HepG2 (cell line): ENCODE data around the gene RAPGEF2. TPM values are rescaled to one million over a fixed set of nuclear protein-coding genes. Genes with fewer than 3 reads are reported as not detected.
"Not testable (repeated sequence)": the region's sequence is repeated elsewhere in the genome, so short reads cannot be mapped to it uniquely, and the experiment has no call there.

Source experiments
- ATAC-seq: fragments of 200-7000 bp; cut with Tn5 transposase; 3 replicates; pipeline ENCODE4 v1.9.1; 2020; ENCODE audit warnings: mild to moderate bottlenecking, moderate library complexity
- BruUV-seq: library from RNA; stranded (reverse); fragments of 400-500 nt; replicated peaks from 2 replicates; lab custom pipeline; 2021; lab: Mats Ljungman, UMichigan
- CTCF ChIA-PET: fragments of 300-600 bp; formaldehyde crosslinking; extraction: SDS; loops from one replicate; lab custom pipeline; 2021; ENCODE audit warnings: low total read pairs, inconsistent platforms, low intra/inter-chr PET ratio; lab: Yijun Ruan, JAX
- POLR2A ChIA-PET: fragments of 350-600 bp; sonication (Branson Sonifier 250); formaldehyde crosslinking; loops from one replicate; lab custom pipeline; 2020; ENCODE audit warnings: antibody characterized with exemption, inconsistent platforms; lab: Yijun Ruan, JAX
- DNase-seq: peaks from one replicate; pipeline ENCODE4 v3.0.0-alpha.2; 2015; ENCODE audit warnings: low spot score
- FAIRE-seq: peaks from 3 replicates; lab custom pipeline; 2011; peaks lifted over from hg19 to GRCh38; lab: Jason Lieb, UNC
- H2AFZ ChIP-seq: one replicate; pipeline ENCODE4 v1.6.1; 2011; ENCODE audit warnings: low read length, inconsistent platforms
- H3K27ac ChIP-seq: fragments of 300-600 bp; 3 replicates; pipeline ENCODE4 v1.8.0; 2011; ENCODE audit warnings: mixed run types, mild to moderate bottlenecking, mixed read lengths, low read length, inconsistent platforms; ENCODE audit not compliant: insufficient read depth; ENCODE audit errors: extremely low read length
- H3K27me3 ChIP-seq, 2 experiments: fragments of 200-600 bp in 1 of 2; 2 replicates in 1 of 2; 3 replicates in 1 of 2; pipeline versions ENCODE4 v1.6.0 to v1.8.0; 2011; ENCODE audit warnings: low read length in 2 of 2, mild to moderate bottlenecking in 2 of 2, moderate library complexity in 2 of 2, inconsistent platforms in 1 of 2; ENCODE audit not compliant: insufficient read depth in 2 of 2, control insufficient read depth in 1 of 2
- H3K36me3 ChIP-seq, 2 experiments: fragments of 200-600 bp in 1 of 2; replicated peaks in 1 of 2; 2 replicates in 1 of 2; 3 replicates in 1 of 2; pipeline versions ENCODE4 v1.5.1 to v1.8.0; 2011; ENCODE audit warnings: low read length in 2 of 2, inconsistent platforms in 1 of 2; ENCODE audit not compliant: insufficient read depth in 2 of 2, control insufficient read depth in 1 of 2
- H3K4me1 ChIP-seq: 2 replicates; pipeline ENCODE4 v1.5.1; 2012; ENCODE audit warnings: low read length, inconsistent platforms; ENCODE audit not compliant: insufficient read depth
- H3K4me2 ChIP-seq: 2 replicates; pipeline ENCODE4 v1.6.0; 2011; ENCODE audit warnings: low read depth, low read length, inconsistent platforms
- H3K4me3 ChIP-seq, 3 experiments: fragments of 200-600 bp in 1 of 3; sonication (generic), shearing (Covaris generic) in 1 of 3; replicated peaks in 1 of 3; 2 replicates each; pipeline ENCODE4 v1.5.1; 2011 to 2016; ENCODE audit warnings: low read length in 3 of 3, inconsistent platforms in 2 of 3, low read depth in 2 of 3, mild to moderate bottlenecking in 2 of 3, control low read depth in 1 of 3, mixed read lengths in 1 of 3; ENCODE audit not compliant: insufficient read depth in 1 of 3
- H3K79me2 ChIP-seq: one replicate; pipeline ENCODE4 v1.6.1; 2011; ENCODE audit warnings: low read length, inconsistent platforms; ENCODE audit not compliant: insufficient read depth
- H3K9ac ChIP-seq: 2 replicates; pipeline ENCODE4 v1.6.0; 2011; ENCODE audit warnings: mild to moderate bottlenecking, low read depth, low read length, inconsistent platforms; ENCODE audit not compliant: insufficient read depth
- H3K9me3 ChIP-seq: 2 replicates; pipeline ENCODE4 v1.5.1; 2012; ENCODE audit warnings: mild to moderate bottlenecking, low read length
- H4K20me1 ChIP-seq: 2 replicates; pipeline ENCODE4 v1.6.0; 2011; ENCODE audit warnings: inconsistent platforms, mild to moderate bottlenecking, low read length, moderate library complexity; ENCODE audit not compliant: insufficient read depth
- FOXA3 ChIP-seq: IDR thresholded peaks from 2 replicates; pipeline ENCODE4 v1.6.1; 2016; ENCODE audit warnings: missing genetic modification reagents, missing compliant biosample characterization
- MBD4 ChIP-seq: IDR thresholded peaks from 2 replicates; pipeline ENCODE4 v1.6.1; 2012; ENCODE audit warnings: low read length, inconsistent platforms, borderline replicate concordance
- POLR2A ChIP-seq, 2 experiments: IDR thresholded peaks; 2 replicates each; pipeline ENCODE4 v1.6.1; 2011; ENCODE audit warnings: low read depth in 2 of 2, low read length in 2 of 2, mild to moderate bottlenecking in 1 of 2, moderate library complexity in 1 of 2; ENCODE audit not compliant: insufficient read depth in 1 of 2
- SNAPC2 ChIP-seq: sonication (generic); formaldehyde crosslinking; IDR thresholded peaks from 2 replicates; pipeline ENCODE4 v1.8.1; 2022; ENCODE audit warnings: mild to moderate bottlenecking, missing genetic modification reagents
- ZNF264 ChIP-seq: sonication (generic); formaldehyde crosslinking; IDR thresholded peaks from 2 replicates; pipeline ENCODE4 v1.4.0; 2020; ENCODE audit warnings: missing genetic modification reagents
- ZNF614 ChIP-seq: IDR thresholded peaks from 2 replicates; pipeline ENCODE4 v1.6.1; 2018; ENCODE audit warnings: missing biosample characterization, missing genetic modification reagents, inconsistent platforms, borderline replicate concordance
- WGBS: methylation state at CpG from one replicate; pipeline ENCODE4 v1.1.6; 2017; ENCODE audit warnings: low lambda C conversion rate; 5-methylcytosine and 5-hydroxymethylcytosine counted together
- in situ Hi-C: cut with HindIII; loops from 2 replicates; pipeline ENCODE4 v1.10.0; 2017; ENCODE audit warnings: low pct_unique_long_range_greater_than_20kb; ENCODE audit not compliant: extremely low pct_ligation_motif_present
- intact Hi-C: fragments of 100-400 bp; cut with micrococcal nuclease; formaldehyde crosslinking; loops from one replicate; pipeline ENCODE4 v1.10.0; 2022; ENCODE audit not compliant: unreplicated experiment
- polyA plus RNA-seq, 8 experiments: library from polyadenylated mRNA; depleted of rRNA in 3 of 8; stranded (reverse) in 7 of 8; unstranded in 1 of 8; fragments of >200 nt; fragmentation: Illumina TruSeq in 4 of 8; extraction: Trizol in 4 of 8; gene quantifications; 2 replicates each; pipeline versions ENCODE4 v1.2.1 to v1.2.3, GENCODE V29; 2011 to 2016; ENCODE audit warnings: low read depth in 4 of 8, missing spikeins in 1 of 8, mixed read lengths in 1 of 8; ENCODE audit not compliant: insufficient read depth in 1 of 8
- total RNA-seq, 5 experiments: library from RNA; depleted of rRNA; stranded (reverse); fragments of >200 nt; fragmentation: Illumina TruSeq; extraction: Trizol; gene quantifications; 2 replicates each; pipeline ENCODE4 v1.2.3, GENCODE V29; 2016; ENCODE audit warnings: low read depth in 1 of 5
- TF ChIP-seq, protein P1 (sequence below): sonication (generic); formaldehyde crosslinking; conservative IDR thresholded peaks from 2 replicates; pipeline ENCODE4 v1.8.1; 2023; ENCODE audit warnings: missing genetic modification reagents

RAPGEF2 gene
- total and polyA plus RNA-seq, 2 of the 13 experiments (the other 11 are each of a cell fraction or from before 2014, with no cell fraction given) = 19.2 to 23.0 TPM

GRCh38 chr4:159111416-159111815, 8.5 kb downstream of the RAPGEF2 start:
- Histone ChIP-seq H3K9me3 (no peaks in the 10 kb centered on the region), H3K36me3 (no peaks in the 10 kb centered on the region), H3K4me1 (peaks cover 26% of the 10 kb centered on the region), H3K27me3 (no peaks in the 10 kb centered on the region), H2AFZ (no peak overlapping the region), H3K9ac (no peak overlapping the region), H4K20me1 (peaks cover 4% of the 10 kb centered on the region; the same call in 1 of the 2 replicates), H3K27ac (no peak overlapping the region), H3K79me2 (peaks cover 60% of the 10 kb centered on the region), H3K4me3 (no peak overlapping the region), H3K4me2 (no peak overlapping the region)
- WGBS = 95% methylated on average over 4 of the region's 4 CpGs
- no TSS peak for BruUV-seq
- TF ChIP-seq POLR2A (IDR thresholded peaks at IDR 0.05; ENCODE audit: insufficient read depth in 1 of 2, low read depth in 2 of 2, low read length in 2 of 2) (no peak), ZNF614 (no peak), SNAPC2 (CRISPR knock-in tag) (no peak), ZNF264 (CRISPR knock-in tag) (no peak), FOXA3 (CRISPR knock-in tag) (no peak), MBD4 (no peak)
- TF ChIP-seq, protein P1, sequence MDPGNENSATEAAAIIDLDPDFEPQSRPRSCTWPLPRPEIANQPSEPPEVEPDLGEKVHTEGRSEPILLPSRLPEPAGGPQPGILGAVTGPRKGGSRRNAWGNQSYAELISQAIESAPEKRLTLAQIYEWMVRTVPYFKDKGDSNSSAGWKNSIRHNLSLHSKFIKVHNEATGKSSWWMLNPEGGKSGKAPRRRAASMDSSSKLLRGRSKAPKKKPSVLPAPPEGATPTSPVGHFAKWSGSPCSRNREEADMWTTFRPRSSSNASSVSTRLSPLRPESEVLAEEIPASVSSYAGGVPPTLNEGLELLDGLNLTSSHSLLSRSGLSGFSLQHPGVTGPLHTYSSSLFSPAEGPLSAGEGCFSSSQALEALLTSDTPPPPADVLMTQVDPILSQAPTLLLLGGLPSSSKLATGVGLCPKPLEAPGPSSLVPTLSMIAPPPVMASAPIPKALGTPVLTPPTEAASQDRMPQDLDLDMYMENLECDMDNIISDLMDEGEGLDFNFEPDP = no peak
- intact Hi-C loops = no loop called here
- ChIA-PET CTCF (no interaction called here), POLR2A (no interaction called here)
- FAIRE-seq (no peak), DNase-seq (no peak), ATAC-seq (no peak)
- in situ Hi-C loops = no loop called here

GRCh38 chr4:159113366-159113765, 10.5 kb downstream of the RAPGEF2 start:
- Histone ChIP-seq H3K79me2 (peaks cover 50% of the 10 kb centered on the region), H3K4me1 (peaks cover 27% of the 10 kb centered on the region)
- CTCF ChIA-PET, H3K9ac ChIP-seq, DNase-seq, H3K4me2 ChIP-seq, BruUV-seq, intact Hi-C loops, H4K20me1 ChIP-seq, ATAC-seq, FAIRE-seq, H3K4me3 ChIP-seq, H3K36me3 ChIP-seq, H3K27me3 ChIP-seq, POLR2A ChIA-PET, H2AFZ ChIP-seq, in situ Hi-C loops, H3K27ac ChIP-seq, H3K9me3 ChIP-seq: not testable (repeated sequence)
- 96% methylated on average over 7 of the region's 7 CpGs for WGBS

GRCh38 chr4:159116098-159116497, 13.2 kb downstream of the RAPGEF2 start:
- ATAC-seq, H3K9ac ChIP-seq, FAIRE-seq, POLR2A ChIA-PET, H4K20me1 ChIP-seq, H3K4me3 ChIP-seq, H2AFZ ChIP-seq, H3K36me3 ChIP-seq, H3K27ac ChIP-seq, DNase-seq, intact Hi-C loops, in situ Hi-C loops, BruUV-seq, H3K27me3 ChIP-seq, H3K4me2 ChIP-seq, CTCF ChIA-PET, H3K9me3 ChIP-seq: not testable (repeated sequence)
- peaks cover 20% of the 10 kb centered on the region for H3K4me1 ChIP-seq
- WGBS = 100% methylated on average over 2 of the region's 2 CpGs
- peaks cover 40% of the 10 kb centered on the region for H3K79me2 ChIP-seq
